B cell (primary cell): ENCODE measurements around the gene LMBRD1. TPM values are rescaled to one million over a fixed set of nuclear protein-coding genes. Genes with fewer than 3 reads are reported as not detected.
A peak's percentile ranks its signal among the peaks of the same experiment; 100 is the strongest.

Source experiments
- ATAC-seq: fragments of 200-7000 bp; cut with Tn5 transposase; one replicate; pipeline ENCODE4 v1.10.0; 2021; ENCODE audit warnings: low read depth, mild to moderate bottlenecking, moderate number of reproducible peaks, moderate library complexity
- CTCF ChIA-PET: fragments of 350-600 bp; sonication (Branson Sonifier 250); formaldehyde crosslinking; loops from one replicate; lab custom pipeline; 2021; ENCODE audit warnings: antibody characterized with exemption, inconsistent platforms; lab: Charles Lee
- POLR2A ChIA-PET: fragments of 350-600 bp; sonication (Branson Sonifier 250); formaldehyde crosslinking; loops from one replicate; lab custom pipeline; 2021; ENCODE audit warnings: antibody characterized with exemption; lab: Charles Lee
- DNase-seq: peaks from one replicate; pipeline ENCODE4 v3.0.0; 2013
- H2AFZ ChIP-seq: 2 replicates; pipeline ENCODE4 v1.6.1; 2012; ENCODE audit warnings: mild to moderate bottlenecking, low read depth, low read length; ENCODE audit not compliant: insufficient read depth, poor library complexity, severe bottlenecking
- H3K27ac ChIP-seq, 2 donors: 1 replicate in 1 of 2; 2 replicates in 1 of 2; pipeline ENCODE4 v1.5.1; 2012 to 2013; ENCODE audit warnings: low read length in 2 of 2, mild to moderate bottlenecking in 2 of 2, moderate library complexity in 1 of 2
- H3K27me3 ChIP-seq, 4 experiments: fragments of 200-600 bp in 1 of 4; sonication (generic) in 1 of 4; replicated peaks in 1 of 4; 1 replicate in 2 of 4; 2 replicates in 2 of 4; pipeline versions ENCODE4 v1.6.1 to v1.7.0; 2013 to 2016; ENCODE audit warnings: low read length in 3 of 4, mild to moderate bottlenecking in 2 of 4, mixed read lengths in 1 of 4, moderate library complexity in 1 of 4; ENCODE audit not compliant: insufficient read depth in 4 of 4, control insufficient read depth in 3 of 4; ENCODE audit errors: control extremely low read depth in 1 of 4
- H3K36me3 ChIP-seq, 2 experiments: replicated peaks in 1 of 2; 1 replicate in 1 of 2; 2 replicates in 1 of 2; pipeline versions ENCODE4 v1.6.1 to v1.7.1; 2013; ENCODE audit warnings: low read length in 1 of 2; ENCODE audit not compliant: insufficient read depth in 2 of 2, control insufficient read depth in 1 of 2; ENCODE audit errors: control extremely low read depth in 1 of 2, extremely low read depth in 1 of 2
- H3K4me1 ChIP-seq, 2 donors: fragments of 200-600 bp in 1 of 2; sonication (generic) in 1 of 2; 1 replicate in 1 of 2; 2 replicates in 1 of 2; pipeline versions ENCODE4 v1.5.1 to v1.6.1; 2013 to 2017; ENCODE audit warnings: low read length in 2 of 2; ENCODE audit not compliant: control insufficient read depth in 2 of 2, insufficient read depth in 2 of 2
- H3K4me2 ChIP-seq: replicated peaks from 2 replicates; pipeline ENCODE3; 2012; ENCODE audit warnings: mild to moderate bottlenecking, low read depth, low read length; ENCODE audit not compliant: poor library complexity, severe bottlenecking
- H3K4me3 ChIP-seq, 5 experiments: fragments of 200-600 bp in 1 of 5; sonication (generic) in 1 of 5; 1 replicate in 3 of 5; 2 replicates in 2 of 5; pipeline versions ENCODE4 v1.5.1 to v1.7.0; 2011 to 2016; ENCODE audit warnings: low read length in 4 of 5, mild to moderate bottlenecking in 4 of 5, low read depth in 2 of 5, control low read depth in 1 of 5, moderate library complexity in 1 of 5; ENCODE audit not compliant: insufficient read depth in 1 of 5; ENCODE audit errors: control extremely low read depth in 1 of 5, extremely low read depth in 1 of 5
- H3K79me2 ChIP-seq: fragments of 200-600 bp; sonication (generic); one replicate; pipeline ENCODE4 v1.6.0; 2016; ENCODE audit warnings: low read length; ENCODE audit not compliant: control insufficient read depth, insufficient read depth
- H3K9ac ChIP-seq: fragments of 200-600 bp; sonication (generic); 2 replicates; pipeline ENCODE4 v1.6.1; 2017; ENCODE audit warnings: mild to moderate bottlenecking, low read length, moderate library complexity
- H3K9me3 ChIP-seq, 3 donors: one replicate each; pipeline versions ENCODE4 v1.6.1 to v1.7.1; 2013; ENCODE audit warnings: low read length in 2 of 3; ENCODE audit not compliant: control insufficient read depth in 2 of 3, insufficient read depth in 1 of 3; ENCODE audit errors: control extremely low read depth in 1 of 3
- H4K20me1 ChIP-seq: 2 replicates; pipeline ENCODE4 v1.6.0; 2012; ENCODE audit warnings: mild to moderate bottlenecking, low read length; ENCODE audit not compliant: insufficient read depth, control insufficient read depth, poor library complexity, severe bottlenecking
- H3K27ac Mint-ChIP-seq: one replicate; pipeline ENCODE4 v1.8.0; 2021; ENCODE audit warnings: mixed read lengths
- H3K27me3 Mint-ChIP-seq: one replicate; pipeline ENCODE4 v1.8.0; 2021; ENCODE audit warnings: mixed read lengths
- H3K4me1 Mint-ChIP-seq: one replicate; pipeline ENCODE4 v1.8.0; 2021; ENCODE audit warnings: mixed read lengths
- H3K4me3 Mint-ChIP-seq: one replicate; pipeline ENCODE4 v1.8.0; 2021; ENCODE audit warnings: mixed read lengths
- H3K9me3 Mint-ChIP-seq: one replicate; pipeline ENCODE4 v1.8.0; 2022; ENCODE audit warnings: mixed read lengths; ENCODE audit not compliant: insufficient read depth
- CTCF ChIP-seq: fragments of 200-600 bp; IDR thresholded peaks from one replicate; pipeline ENCODE4 v1.8.0; 2022; ENCODE audit warnings: antibody characterized with exemption, mild to moderate bottlenecking
- EZH2 ChIP-seq: IDR thresholded peaks from 2 replicates; pipeline ENCODE4 v1.6.1; 2012; ENCODE audit warnings: borderline replicate concordance, low read depth, mild to moderate bottlenecking, moderate library complexity, low read length; ENCODE audit not compliant: insufficient read depth, poor library complexity, severe bottlenecking
- WGBS: methylation state at CpG from one replicate; pipeline ENCODE4 v1.1.5; 2013; ENCODE audit warnings: missing lambda C conversion rate; ENCODE audit not compliant: insufficient coverage; 5-methylcytosine and 5-hydroxymethylcytosine counted together
- intact Hi-C: fragments of 100-400 bp; cut with micrococcal nuclease; formaldehyde crosslinking; loops from one replicate; pipeline ENCODE4 v1.10.0; 2022
- polyA plus RNA-seq: library from polyadenylated mRNA; depleted of rRNA; stranded (reverse); fragments of >200 nt; gene quantifications from 2 replicates; pipeline ENCODE4 v1.2.3, GENCODE V29; 2012
- total RNA-seq, 2 donors: library from RNA; stranded (reverse); fragments of 120-200 nt in 1 of 2; gene quantifications; 1 replicate in 1 of 2; 2 replicates in 1 of 2; pipeline versions ENCODE4 v1.2.3 to v1.2.4, GENCODE V29; 2013 to 2022

The LMBRD1 gene
- total and polyA plus RNA-seq, 2 donors (not counting 1 experiment from before 2014, with no cell fraction given) = 33.7 to 99.0 TPM

GRCh38 chr6:69729870-69730449 lies 66.8 kb downstream of the LMBRD1 start:
- ATAC-seq (no peak), DNase-seq (no peak)
- no peaks in the 10 kb centered on the region for H3K4me1 ChIP-seq
- no peak overlapping the region for H3K4me2 ChIP-seq
- H3K9me3 ChIP-seq = peaks cover 0 to 7% (median 0%) of the 10 kb centered on the region in 3 donors
- peaks cover 8% of the 10 kb centered on the region for H4K20me1 ChIP-seq
- H3K27ac ChIP-seq = no peak overlapping the region
- H3K4me3 Mint-ChIP-seq = no peak overlapping the region
- CTCF ChIA-PET = interaction anchor here (0.6 to 3.4 kb wide), 10 partner anchors 8 to 1615 kb away, joined by 3 to 47 read pairs (median 3); partner anchors contain the start of gene COL19A1
- H3K4me3 ChIP-seq = no peak overlapping the region
- H2AFZ ChIP-seq = no peak overlapping the region
- H3K36me3 ChIP-seq = peaks cover 0 to 26% of the 10 kb centered on the region in 2 experiments
- H3K27me3 Mint-ChIP-seq = no peaks in the 10 kb centered on the region
- H3K9ac ChIP-seq = no peak overlapping the region
- no peaks in the 10 kb centered on the region for H3K27me3 ChIP-seq
- H3K9me3 Mint-ChIP-seq = peaks cover 7% of the 10 kb centered on the region
- intact Hi-C loops = loop anchor here (5.0 to 10.0 kb wide), 2 partner anchors 67 to 135 kb away; partner anchors contain the start of genes COL19A1 and LMBRD1
- WGBS = no CpG with 5 or more reads among the region's 3 CpGs
- peaks cover 19% of the 10 kb centered on the region for H3K4me1 Mint-ChIP-seq
- H3K27ac Mint-ChIP-seq = no peak overlapping the region
- POLR2A ChIA-PET = no interaction called here
- TF ChIP-seq CTCF (peak; percentile 72), EZH2 (no peak)
- H3K79me2 ChIP-seq = peaks cover 31% of the 10 kb centered on the region

- H3K27me3 Mint-ChIP-seq = no peaks in the 10 kb centered on the region
Measured at GRCh38 chr6:69722683-69723082, 74.1 kb downstream of the LMBRD1 start.

More at GRCh38 chr6:69722683-69723082, 74.1 kb downstream of the LMBRD1 start:
- Histone ChIP-seq H3K4me2 (no peak overlapping the region), H4K20me1 (peaks cover 27% of the 10 kb centered on the region), H3K4me1 (no peaks in the 10 kb centered on the region), H3K9me3 (peaks cover 0 to 7% (median 0%) of the 10 kb centered on the region in 3 donors), H2AFZ (no peak overlapping the region), H3K9ac (no peak overlapping the region), H3K79me2 (peaks cover 63% of the 10 kb centered on the region), H3K4me3 (no peak overlapping the region), H3K27me3 (no peaks in the 10 kb centered on the region), H3K36me3 (peaks cover 5 to 45% of the 10 kb centered on the region in 2 experiments), H3K27ac (no peak overlapping the region)
- no peak overlapping the region for H3K27ac Mint-ChIP-seq
- CTCF ChIA-PET = no interaction called here
- WGBS = no CpG with 5 or more reads among the region's 3 CpGs
- ATAC-seq (no peak), DNase-seq (no peak)
- intact Hi-C loops = no loop called here
- peaks cover 10% of the 10 kb centered on the region for H3K4me1 Mint-ChIP-seq
- H3K9me3 Mint-ChIP-seq = peaks cover 7% of the 10 kb centered on the region
- no peak for TF ChIP-seq EZH2
- POLR2A ChIA-PET = no interaction called here
- H3K4me3 Mint-ChIP-seq = no peak overlapping the region
